HEK293T (cell line): ENCODE measurements around the gene GLT8D2.

ENCODE experiments used
- FOXM1 ChIP-seq: fragments of 450-650 bp; IDR thresholded peaks from 2 replicates; pipeline ENCODE4 v1.6.1; 2017; ENCODE audit warnings: mild to moderate bottlenecking, borderline replicate concordance
- L3MBTL2 ChIP-seq: fragments of 450-650 bp; conservative IDR thresholded peaks from 2 replicates; pipeline ENCODE4 v1.6.1; 2016; ENCODE audit warnings: mild to moderate bottlenecking
- PKNOX1 ChIP-seq: fragments of 450-650 bp; IDR thresholded peaks from 2 replicates; pipeline ENCODE4 v1.6.1; 2016
- SUZ12 ChIP-seq: fragments of 450-650 bp; IDR thresholded peaks from 2 replicates; pipeline ENCODE4 v1.6.1; 2016; ENCODE audit warnings: mild to moderate bottlenecking
- TARDBP ChIP-seq: fragments of 450-650 bp; IDR thresholded peaks from 2 replicates; pipeline ENCODE4 v1.6.1; 2016

DNA sequence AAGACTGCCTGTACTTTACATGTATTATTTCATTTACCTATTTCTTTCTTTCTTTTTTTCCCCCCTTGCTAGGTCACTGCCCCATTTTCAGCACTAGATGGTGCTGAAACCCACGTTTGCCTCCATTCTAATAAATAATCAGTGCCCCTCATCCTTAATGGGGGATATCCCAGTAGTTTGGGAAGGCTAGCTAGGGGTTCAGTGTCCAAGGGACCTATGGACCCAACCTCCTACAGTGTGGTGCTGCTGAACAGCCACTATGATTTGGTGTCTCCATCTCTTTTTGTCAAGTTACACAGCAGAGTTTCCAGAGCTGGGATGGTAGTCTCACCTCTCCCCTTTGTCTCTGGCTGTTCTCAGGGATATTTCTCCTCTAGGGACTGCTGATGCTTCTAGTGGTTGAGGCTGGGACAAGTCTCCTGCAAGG, 7.8 kb upstream of the GLT8D2 start:
- TF ChIP-seq L3MBTL2 (no peak), SUZ12 (no peak), PKNOX1 (no peak), TARDBP (no peak), FOXM1 (no peak)
